ENCODE results near the gene IFNE. TPM values are rescaled to one million over a fixed set of nuclear protein-coding genes. Genes with fewer than 3 reads are reported as not detected.

The IFNE gene
- total RNA-seq (2012; rRNA removed), result 4.2 and 8.9 TPM in 2 replicates

GRCh38 chr9:21482213-21482612 lies at the start of gene IFNE:
IFNE (minus strand) TSS chr9:21482313; CDS start chr9:21481694, 619 bp downstream.
- Histone ChIP-seq H3K9ac (ENCODE audit: low read depth, low read length) (no peak within 1 kb of the TSS), H3K36me3 (ENCODE audit: insufficient read depth, low read length) (peaks cover 41% of the 10 kb centered on the region), H3K4me3 (ENCODE audit: low read length) (no peak within 1 kb of the TSS), H3K4me2 (ENCODE audit: low read length) (no peak within 1 kb of the TSS), H3K9me3 (replicated peaks; ENCODE audit: low read length) (no peaks in the 10 kb centered on the region), H3K27me3 (ENCODE audit: control insufficient read depth, insufficient read depth, low read length) (no peaks in the 10 kb centered on the region), H3K4me1 (ENCODE audit: control insufficient read depth, insufficient read depth, low read length) (no peaks in the 10 kb centered on the region)

GRCh38 chr9:21528123-21528808 lies 46.2 kb upstream of the IFNE start:
- H3K4me3 ChIP-seq (ENCODE audit: low read length), result no peak overlapping the region
- peaks cover 68% of the 10 kb centered on the region for H3K36me3 ChIP-seq (ENCODE audit: insufficient read depth, low read length)
- no peak overlapping the region for H3K9ac ChIP-seq (ENCODE audit: low read depth, low read length)
- no peaks in the 10 kb centered on the region for H3K9me3 ChIP-seq (replicated peaks; ENCODE audit: low read length)
- no peak overlapping the region for H3K4me2 ChIP-seq (ENCODE audit: low read length)
- peaks cover 4% of the 10 kb centered on the region for H3K4me1 ChIP-seq (ENCODE audit: control insufficient read depth, insufficient read depth, low read length)
- H3K27me3 ChIP-seq (ENCODE audit: control insufficient read depth, insufficient read depth, low read length), result no peaks in the 10 kb centered on the region

GRCh38 chr9:21527579-21527978 lies 45.5 kb upstream of the IFNE start:
- no peaks in the 10 kb centered on the region for H3K9me3 ChIP-seq (replicated peaks; ENCODE audit: low read length)
- H3K27me3 ChIP-seq (ENCODE audit: control insufficient read depth, insufficient read depth, low read length), result no peaks in the 10 kb centered on the region
- no peak overlapping the region for H3K9ac ChIP-seq (ENCODE audit: low read depth, low read length)
- H3K4me2 ChIP-seq (ENCODE audit: low read length), result no peak overlapping the region
- H3K4me3 ChIP-seq (ENCODE audit: low read length), result no peak overlapping the region
- peaks cover 68% of the 10 kb centered on the region for H3K36me3 ChIP-seq (ENCODE audit: insufficient read depth, low read length)
- H3K4me1 ChIP-seq (ENCODE audit: control insufficient read depth, insufficient read depth, low read length), result peaks cover 4% of the 10 kb centered on the region

DNA sequence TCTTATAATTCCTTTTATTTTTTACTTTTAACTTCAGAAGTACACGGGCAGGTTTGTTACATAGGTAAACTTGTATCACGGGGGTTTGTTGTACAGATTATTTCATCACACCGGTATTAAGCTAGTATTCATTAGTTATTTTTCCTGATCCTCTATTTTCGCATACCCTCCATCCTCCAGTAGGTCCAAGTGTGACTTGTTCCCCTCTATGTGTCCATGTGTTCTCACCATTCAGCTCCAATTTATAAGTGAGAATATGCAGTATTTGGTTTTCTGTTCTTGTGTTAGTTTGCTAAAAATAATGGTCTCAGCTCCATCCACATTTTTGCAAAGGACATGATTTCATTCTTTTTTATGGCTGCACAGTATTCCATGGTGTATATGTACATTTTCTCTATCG lies 43.1 kb upstream of the IFNE start:
- H3K27me3 ChIP-seq (ENCODE audit: control insufficient read depth, insufficient read depth, low read length), result no peaks in the 10 kb centered on the region
- no peak overlapping the region for H3K9ac ChIP-seq (ENCODE audit: low read depth, low read length)
- peaks cover 48% of the 10 kb centered on the region for H3K36me3 ChIP-seq (ENCODE audit: insufficient read depth, low read length)
- no peak overlapping the region for H3K4me3 ChIP-seq (ENCODE audit: low read length)
- H3K4me1 ChIP-seq (ENCODE audit: control insufficient read depth, insufficient read depth, low read length), result no peaks in the 10 kb centered on the region
- H3K9me3 ChIP-seq (replicated peaks; ENCODE audit: low read length), result no peaks in the 10 kb centered on the region
- no peak overlapping the region for H3K4me2 ChIP-seq (ENCODE audit: low read length)

DNA sequence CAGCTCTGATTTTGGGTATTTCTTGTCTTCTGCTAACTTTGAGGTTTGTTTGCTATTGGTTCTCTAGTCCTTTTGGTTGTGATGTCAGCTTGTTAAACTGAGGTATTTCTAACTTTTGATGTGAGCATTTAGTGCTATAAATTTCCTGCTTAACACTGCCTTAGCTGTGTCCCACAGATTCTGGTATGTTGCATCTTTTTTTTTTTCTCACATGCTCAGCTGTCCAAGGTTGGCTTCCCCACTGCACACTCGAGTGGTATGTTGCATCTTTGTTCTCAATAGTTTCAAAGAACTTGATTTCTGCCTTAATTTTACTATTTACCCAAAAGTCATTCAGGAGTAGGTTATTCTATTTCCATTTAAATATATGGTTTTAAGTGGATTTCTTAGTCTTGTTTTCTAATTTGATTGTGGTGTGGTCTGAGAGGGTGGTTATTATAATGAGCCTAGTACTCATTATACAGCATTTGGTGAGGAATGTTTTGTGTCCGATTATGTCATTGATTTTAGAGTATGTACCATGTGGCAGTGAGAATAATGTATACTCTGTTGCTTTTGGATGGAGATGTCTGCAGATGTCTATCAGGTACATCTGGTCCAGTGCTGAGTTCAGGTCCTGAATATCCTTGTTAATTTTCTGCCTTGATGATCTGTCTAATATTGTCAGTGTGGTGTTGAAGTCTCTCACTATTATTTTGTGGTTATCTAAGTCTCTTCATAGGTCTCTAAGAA lies 42.2 kb upstream of the IFNE start:
- Histone ChIP-seq H3K36me3 (ENCODE audit: insufficient read depth, low read length) (peaks cover 43% of the 10 kb centered on the region), H3K27me3 (ENCODE audit: control insufficient read depth, insufficient read depth, low read length) (no peaks in the 10 kb centered on the region), H3K4me3 (ENCODE audit: low read length) (no peak overlapping the region), H3K9me3 (replicated peaks; ENCODE audit: low read length) (no peaks in the 10 kb centered on the region), H3K4me1 (ENCODE audit: control insufficient read depth, insufficient read depth, low read length) (no peaks in the 10 kb centered on the region), H3K4me2 (ENCODE audit: low read length) (no peak overlapping the region), H3K9ac (ENCODE audit: low read depth, low read length) (no peak overlapping the region)

DNA sequence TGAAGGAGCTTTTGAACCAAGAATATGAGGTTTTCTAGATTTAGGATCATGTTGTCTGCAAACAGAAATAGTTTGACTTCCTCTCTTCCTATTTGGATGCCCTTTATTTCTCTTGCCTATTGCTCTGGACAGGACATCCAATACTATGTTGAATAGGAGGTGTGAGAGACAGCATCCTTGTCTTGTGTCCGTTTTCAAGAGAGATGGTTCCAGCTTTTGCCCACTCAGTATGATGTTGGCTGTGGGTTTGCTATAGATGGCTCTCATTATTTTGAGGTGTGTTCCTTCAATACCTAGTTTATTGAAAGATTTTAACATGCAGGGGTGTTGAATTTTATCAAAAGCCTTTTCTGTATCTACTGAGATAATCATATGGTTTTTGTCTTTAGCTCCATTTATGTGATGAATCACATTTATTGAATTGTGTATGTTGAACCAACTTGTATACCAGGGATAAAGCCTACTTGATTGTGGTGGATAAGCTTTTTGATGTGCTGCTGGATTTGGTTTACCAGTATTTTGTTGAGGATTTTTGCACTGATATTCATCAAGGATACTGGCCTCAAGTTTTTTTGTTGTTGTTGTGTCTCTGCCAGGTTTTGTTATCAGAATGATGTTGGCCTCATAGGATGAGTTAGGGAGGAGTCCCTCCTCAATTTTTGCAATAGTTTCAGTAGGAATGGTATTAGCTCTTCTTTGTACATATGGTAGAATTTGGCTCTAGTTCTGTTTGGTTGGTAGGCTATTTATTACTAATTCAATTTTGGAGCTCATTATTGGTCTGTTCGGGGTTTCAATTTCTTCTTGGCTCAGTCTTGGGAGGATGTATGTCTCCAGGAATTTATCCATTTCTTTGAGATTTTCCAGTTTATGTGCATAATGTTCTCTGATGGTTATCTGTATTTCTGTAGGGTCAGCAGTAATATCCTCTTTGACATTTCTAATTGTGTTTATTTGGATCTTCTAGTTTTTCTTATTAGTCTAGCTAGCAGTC lies 41.2 kb upstream of the IFNE start:
- H3K9me3 ChIP-seq (replicated peaks; ENCODE audit: low read length), result no peaks in the 10 kb centered on the region
- no peak overlapping the region for H3K4me2 ChIP-seq (ENCODE audit: low read length)
- H3K4me3 ChIP-seq (ENCODE audit: low read length), result no peak overlapping the region
- H3K27me3 ChIP-seq (ENCODE audit: control insufficient read depth, insufficient read depth, low read length), result no peaks in the 10 kb centered on the region
- peaks cover 40% of the 10 kb centered on the region for H3K36me3 ChIP-seq (ENCODE audit: insufficient read depth, low read length)
- no peaks in the 10 kb centered on the region for H3K4me1 ChIP-seq (ENCODE audit: control insufficient read depth, insufficient read depth, low read length)
- H3K9ac ChIP-seq (ENCODE audit: low read depth, low read length), result no peak overlapping the region

DNA sequence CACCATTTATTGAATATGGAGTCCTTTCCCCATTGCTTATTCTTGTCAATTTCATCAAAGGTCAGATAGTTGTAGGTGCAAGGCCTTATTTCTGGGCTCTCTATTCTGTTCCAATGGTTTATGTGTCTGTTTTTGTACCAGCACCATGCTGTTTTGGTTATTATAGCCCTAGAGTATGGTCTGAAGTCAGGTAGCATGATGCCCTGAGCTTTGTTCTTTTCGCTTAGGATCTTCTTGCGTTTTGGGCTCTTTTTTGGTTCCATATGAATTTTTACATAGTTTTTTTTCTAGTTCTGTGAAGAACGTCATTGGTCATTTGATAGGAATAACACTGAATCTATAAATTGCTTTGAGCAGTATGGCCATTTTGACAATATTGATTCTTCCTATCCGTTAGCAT lies 40.2 kb upstream of the IFNE start:
- H3K4me1 ChIP-seq (ENCODE audit: control insufficient read depth, insufficient read depth, low read length), result no peaks in the 10 kb centered on the region
- no peak overlapping the region for H3K9ac ChIP-seq (ENCODE audit: low read depth, low read length)
- no peaks in the 10 kb centered on the region for H3K9me3 ChIP-seq (replicated peaks; ENCODE audit: low read length)
- H3K4me3 ChIP-seq (ENCODE audit: low read length), result no peak overlapping the region
- peaks cover 35% of the 10 kb centered on the region for H3K36me3 ChIP-seq (ENCODE audit: insufficient read depth, low read length)
- no peak overlapping the region for H3K4me2 ChIP-seq (ENCODE audit: low read length)
- H3K27me3 ChIP-seq (ENCODE audit: control insufficient read depth, insufficient read depth, low read length), result no peaks in the 10 kb centered on the region

DNA sequence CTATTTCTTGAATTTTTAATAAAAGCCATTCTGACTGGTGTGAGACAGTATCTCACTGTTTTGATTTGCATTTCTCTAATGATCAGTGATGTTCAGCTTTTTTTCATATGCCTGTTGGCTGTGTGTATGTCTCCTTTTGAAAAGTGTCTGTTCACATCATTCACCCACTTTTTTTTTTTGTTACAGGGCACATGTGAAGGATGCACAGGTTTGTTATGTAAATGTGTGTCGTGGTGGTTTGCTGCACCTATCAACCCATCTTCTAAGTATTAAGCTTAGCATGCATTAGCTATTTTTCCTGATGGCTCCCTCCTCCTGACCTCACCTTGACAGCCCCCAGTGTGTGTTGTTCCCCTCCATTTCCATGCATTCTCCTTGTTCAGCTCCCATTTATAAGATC lies 39.3 kb upstream of the IFNE start:
- Histone ChIP-seq H3K27me3 (ENCODE audit: control insufficient read depth, insufficient read depth, low read length) (no peaks in the 10 kb centered on the region), H3K36me3 (ENCODE audit: insufficient read depth, low read length) (peaks cover 28% of the 10 kb centered on the region), H3K4me3 (ENCODE audit: low read length) (no peak overlapping the region), H3K9me3 (replicated peaks; ENCODE audit: low read length) (no peaks in the 10 kb centered on the region), H3K4me1 (ENCODE audit: control insufficient read depth, insufficient read depth, low read length) (no peaks in the 10 kb centered on the region), H3K9ac (ENCODE audit: low read depth, low read length) (no peak overlapping the region), H3K4me2 (ENCODE audit: low read length) (no peak overlapping the region)

- Histone ChIP-seq H3K4me1 (ENCODE audit: control insufficient read depth, insufficient read depth, low read length) (no peaks in the 10 kb centered on the region), H3K9me3 (replicated peaks; ENCODE audit: low read length) (no peaks in the 10 kb centered on the region), H3K36me3 (ENCODE audit: insufficient read depth, low read length) (peaks cover 21% of the 10 kb centered on the region), H3K9ac (ENCODE audit: low read depth, low read length) (no peak overlapping the region), H3K4me2 (ENCODE audit: low read length) (no peak overlapping the region), H3K4me3 (ENCODE audit: low read length) (no peak overlapping the region), H3K27me3 (ENCODE audit: control insufficient read depth, insufficient read depth, low read length) (no peaks in the 10 kb centered on the region)
Measured at GRCh38 chr9:21520501-21521228, 38.6 kb upstream of the IFNE start.

- Histone ChIP-seq H3K4me2 (ENCODE audit: low read length) (no peak overlapping the region), H3K36me3 (ENCODE audit: insufficient read depth, low read length) (peaks cover 20% of the 10 kb centered on the region), H3K4me3 (ENCODE audit: low read length) (no peak overlapping the region), H3K27me3 (ENCODE audit: control insufficient read depth, insufficient read depth, low read length) (no peaks in the 10 kb centered on the region), H3K9me3 (replicated peaks; ENCODE audit: low read length) (no peaks in the 10 kb centered on the region), H3K9ac (ENCODE audit: low read depth, low read length) (no peak overlapping the region), H3K4me1 (ENCODE audit: control insufficient read depth, insufficient read depth, low read length) (no peaks in the 10 kb centered on the region)
Measured at GRCh38 chr9:21519855-21520434, 37.8 kb upstream of the IFNE start.

Measured in skeletal muscle satellite cell (primary cell).